Measurements from ENCODE around the gene IRGC. TPM values are rescaled to one million over a fixed set of nuclear protein-coding genes. Genes with fewer than 3 reads are reported as not detected.

Gene IRGC
- polyA plus RNA-seq, 1 donor from 2014 or later = 0.51 TPM

- no peak overlapping the region for H2AFZ ChIP-seq (ENCODE audit: low read depth, low read length)
- H3K27ac ChIP-seq (ENCODE audit: low read length) = no peak overlapping the region
- peaks cover 6% of the 10 kb centered on the region for H3K36me3 ChIP-seq (ENCODE audit: insufficient read depth, low read length)
- H3K79me2 ChIP-seq (replicated peaks; ENCODE audit: insufficient read depth, low read length) = no peaks in the 10 kb centered on the region
- no peaks in the 10 kb centered on the region for H3K9me2 ChIP-seq (ENCODE audit: insufficient read depth, low read length)
- TF ChIP-seq CTCF (IDR thresholded peaks at IDR 0.05; ENCODE audit: poor library complexity, severe bottlenecking) (no peak), REST (IDR thresholded peaks at IDR 0.05; ENCODE audit: borderline replicate concordance) (no peak), EZH2 (IDR thresholded peaks at IDR 0.05; ENCODE audit: borderline replicate concordance, insufficient read depth, low read length, poor library complexity, severe bottlenecking) (no peak), POLR2AphosphoS5 (IDR thresholded peaks at IDR 0.05) (no peak), RAD21 (conservative IDR thresholded peaks at IDR 0.05) (no peak)
- no peaks in the 10 kb centered on the region for H3K27me3 ChIP-seq (ENCODE audit: insufficient read depth, low read depth, low read length)
- H3K9ac ChIP-seq (ENCODE audit: low read length) = no peak overlapping the region
- H3K4me2 ChIP-seq (ENCODE audit: low read length) = no peak overlapping the region
- no peaks in the 10 kb centered on the region for H3K9me3 ChIP-seq (ENCODE audit: low read length)
- no peaks in the 10 kb centered on the region for H3F3A ChIP-seq (ENCODE audit: insufficient read depth, low read length, poor library complexity, severe bottlenecking)
- H4K20me1 ChIP-seq (ENCODE audit: insufficient read depth) = no peaks in the 10 kb centered on the region
- H3K4me3 ChIP-seq (ENCODE audit: low read length) = no peak overlapping the region
These were observed 16.0 kb downstream of the IRGC start for GRCh38 chr19:43731846-43732245.

- Histone ChIP-seq H3K4me2 (ENCODE audit: low read length) (no peak overlapping the region), H3K27ac (ENCODE audit: low read length) (no peak overlapping the region), H3F3A (ENCODE audit: insufficient read depth, low read length, poor library complexity, severe bottlenecking) (no peaks in the 10 kb centered on the region), H3K9me2 (ENCODE audit: insufficient read depth, low read length) (no peaks in the 10 kb centered on the region), H3K9ac (ENCODE audit: low read length) (no peak overlapping the region), H2AFZ (ENCODE audit: low read depth, low read length) (no peak overlapping the region), H3K79me2 (replicated peaks; ENCODE audit: insufficient read depth, low read length) (no peaks in the 10 kb centered on the region), H3K4me3 (ENCODE audit: low read length) (no peak overlapping the region), H3K36me3 (ENCODE audit: insufficient read depth, low read length) (peaks cover 6% of the 10 kb centered on the region), H3K9me3 (ENCODE audit: low read length) (no peaks in the 10 kb centered on the region), H4K20me1 (ENCODE audit: insufficient read depth) (no peaks in the 10 kb centered on the region), H3K27me3 (ENCODE audit: insufficient read depth, low read depth, low read length) (no peaks in the 10 kb centered on the region)
- no peak for TF ChIP-seq REST (IDR thresholded peaks at IDR 0.05; ENCODE audit: borderline replicate concordance)
- no peak for TF ChIP-seq SMC3 (conservative IDR thresholded peaks at IDR 0.05; ENCODE audit: poor library complexity)
- TF ChIP-seq EP300 (conservative IDR thresholded peaks at IDR 0.05; ENCODE audit: poor library complexity, severe bottlenecking) = no peak
- no peak for TF ChIP-seq TAF1 (IDR thresholded peaks at IDR 0.05; ENCODE audit: low read depth)
- TF ChIP-seq POLR2AphosphoS5 (IDR thresholded peaks at IDR 0.05) = no peak
- no peak for TF ChIP-seq RAD21 (conservative IDR thresholded peaks at IDR 0.05)
- no peak for TF ChIP-seq EZH2 (IDR thresholded peaks at IDR 0.05; ENCODE audit: borderline replicate concordance, insufficient read depth, low read length, poor library complexity, severe bottlenecking)
- TF ChIP-seq MXI1 (conservative IDR thresholded peaks at IDR 0.05; ENCODE audit: poor library complexity, severe bottlenecking) = no peak
- TF ChIP-seq CTCF (IDR thresholded peaks at IDR 0.05; ENCODE audit: poor library complexity, severe bottlenecking) = no peak
These were observed 19.1 kb downstream of the IRGC start for GRCh38 chr19:43735013-43735412.
